Liver (tissue), 9 donors: Measurements from ENCODE around the gene ETS1. TPM values are rescaled to one million over a fixed set of nuclear protein-coding genes. Genes with fewer than 3 reads are reported as not detected.

Experiments used
- DNase-seq: peaks from one replicate; pipeline ENCODE4 v3.0.0-alpha.2; 2017; ENCODE audit warnings: low spot score
- H3K27ac ChIP-seq, 2 donors: one replicate each; pipeline ENCODE4 v1.7.0; 2013; ENCODE audit warnings: inconsistent platforms in 2 of 2, low read length in 2 of 2, control low read depth in 1 of 2, low read depth in 1 of 2, mild to moderate bottlenecking in 1 of 2
- H3K27me3 ChIP-seq, 4 donors: one replicate each; pipeline versions ENCODE4 v1.6.1 to v1.7.0; 2013; ENCODE audit warnings: low read length in 3 of 4, inconsistent platforms in 1 of 4, mild to moderate bottlenecking in 1 of 4, moderate library complexity in 1 of 4; ENCODE audit not compliant: control insufficient read depth in 4 of 4, insufficient read depth in 4 of 4
- H3K36me3 ChIP-seq, 4 donors: one replicate each; pipeline versions ENCODE4 v1.6.1 to v1.7.0; 2013; ENCODE audit warnings: low read length in 3 of 4, mild to moderate bottlenecking in 3 of 4, low read depth in 1 of 4, moderate library complexity in 1 of 4; ENCODE audit not compliant: control insufficient read depth in 4 of 4, insufficient read depth in 3 of 4
- H3K4me1 ChIP-seq, 4 donors: one replicate each; pipeline versions ENCODE4 v1.6.1 to v1.7.0; 2013; ENCODE audit warnings: low read length in 3 of 4, mild to moderate bottlenecking in 3 of 4, moderate library complexity in 1 of 4; ENCODE audit not compliant: control insufficient read depth in 4 of 4, insufficient read depth in 4 of 4
- H3K4me3 ChIP-seq, 3 donors: one replicate each; pipeline versions ENCODE4 v1.6.1 to v1.7.0; 2013; ENCODE audit warnings: low read length in 3 of 3, control low read depth in 1 of 3, low read depth in 1 of 3, mild to moderate bottlenecking in 1 of 3
- H3K9ac ChIP-seq, 2 donors: one replicate each; pipeline ENCODE4 v1.7.0; 2013; ENCODE audit warnings: low read length in 2 of 2, mild to moderate bottlenecking in 2 of 2, moderate library complexity in 2 of 2, control low read depth in 1 of 2, low read depth in 1 of 2
- H3K9me3 ChIP-seq, 4 donors: one replicate each; pipeline versions ENCODE4 v1.6.1 to v1.7.0; 2013; ENCODE audit warnings: low read length in 3 of 4; ENCODE audit not compliant: control insufficient read depth in 4 of 4
- ATF3 ChIP-seq: IDR thresholded peaks from 2 replicates; pipeline ENCODE4 v1.6.1; 2016; ENCODE audit warnings: antibody characterized with exemption
- CTCF ChIP-seq: fragments of 150-350 bp; IDR thresholded peaks from 2 replicates; pipeline ENCODE4 v1.5.1; 2017; ENCODE audit warnings: improper control_type of control experiment, low read depth, low read length; ENCODE audit not compliant: missing input control
- EGR1 ChIP-seq, 2 donors: IDR thresholded peaks; 2 replicates each; pipeline ENCODE4 v1.6.1; 2016 to 2018; ENCODE audit warnings: antibody characterized with exemption in 2 of 2, low read depth in 2 of 2
- FOXA1 ChIP-seq: IDR thresholded peaks from 2 replicates; pipeline ENCODE4 v1.6.1; 2016; ENCODE audit warnings: antibody characterized with exemption
- FOXA2 ChIP-seq: IDR thresholded peaks from 2 replicates; pipeline ENCODE4 v1.6.1; 2016; ENCODE audit warnings: antibody characterized with exemption
- HNF4A ChIP-seq, 2 donors: conservative IDR thresholded peaks; 2 replicates each; pipeline ENCODE4 v1.6.1; 2016; ENCODE audit warnings: antibody characterized with exemption in 2 of 2, mild to moderate bottlenecking in 2 of 2
- HNF4G ChIP-seq: IDR thresholded peaks from 2 replicates; pipeline ENCODE4 v1.6.1; 2016; ENCODE audit warnings: antibody characterized with exemption
- JUND ChIP-seq, 2 donors: IDR thresholded peaks; 2 replicates each; pipeline ENCODE4 v1.6.1; 2016; ENCODE audit warnings: antibody characterized with exemption in 2 of 2
- NR2F2 ChIP-seq: IDR thresholded peaks from 2 replicates; pipeline ENCODE4 v1.6.1; 2016; ENCODE audit warnings: antibody characterized with exemption
- RAD21 ChIP-seq, 2 donors: IDR thresholded peaks; 2 replicates each; pipeline ENCODE4 v1.6.1; 2016; ENCODE audit warnings: antibody characterized with exemption in 2 of 2, mild to moderate bottlenecking in 2 of 2
- RXRA ChIP-seq, 2 donors: IDR thresholded peaks; 2 replicates each; pipeline ENCODE4 v1.6.1; 2017 to 2018; ENCODE audit warnings: antibody characterized with exemption in 2 of 2, mild to moderate bottlenecking in 1 of 2
- SP1 ChIP-seq: IDR thresholded peaks from 2 replicates; pipeline ENCODE4 v1.6.1; 2018; ENCODE audit warnings: antibody characterized with exemption, mild to moderate bottlenecking
- TAF1 ChIP-seq: conservative IDR thresholded peaks from 2 replicates; pipeline ENCODE4 v1.6.1; 2016; ENCODE audit warnings: antibody characterized with exemption, mild to moderate bottlenecking
- WGBS: extraction: QIAGEN DNeasy Blood & Tissue Kit; methylation state at CpG from one replicate; pipeline ENCODE4 v1.1.7; 2013; 5-methylcytosine and 5-hydroxymethylcytosine counted together
- polyA plus RNA-seq, 2 donors: library from polyadenylated mRNA; stranded (reverse) in 1 of 2; unstranded in 1 of 2; fragments of 200-250 nt in 1 of 2; fragments of >200 nt in 1 of 2; fragmentation: Nextera tagmentation in 1 of 2; extraction: Ambion mirVana in 1 of 2; gene quantifications; one replicate each; pipeline versions ENCODE4 v1.2.1 to v1.2.3, GENCODE V29; 2013 to 2015
- total RNA-seq, 2 donors: library from RNA; depleted of rRNA; stranded (reverse); fragments of >200 nt; gene quantifications; one replicate each; pipeline ENCODE4 v1.2.3, GENCODE V29; 2014
- TF ChIP-seq, protein P1 (sequence below): IDR thresholded peaks from 2 replicates; pipeline ENCODE4 v1.6.1; 2016; ENCODE audit warnings: antibody characterized with exemption, mild to moderate bottlenecking
- TF ChIP-seq, protein P2 (sequence below): IDR thresholded peaks from 2 replicates; pipeline ENCODE4 v1.6.1; 2016; ENCODE audit warnings: antibody characterized with exemption
- TF ChIP-seq, protein P3 (sequence below): IDR thresholded peaks from 2 replicates; pipeline ENCODE4 v1.6.1; 2016; ENCODE audit warnings: antibody characterized with exemption
- donor health status: healthy.
- donor health status: healthy.
- donor health status: healthy.
- donor health status: healthy.
- donor health status: healthy.

The ETS1 gene
- total and polyA plus RNA-seq, 4 donors = 4.8 to 30.0 (median 20.3) TPM

- WGBS = 90% methylated on average over 16 of the region's 16 CpGs
- H3K4me3 ChIP-seq = no peak overlapping the region
- TF ChIP-seq HNF4G = no peak
- TF ChIP-seq NR2F2 = no peak
- TF ChIP-seq, protein P1, sequence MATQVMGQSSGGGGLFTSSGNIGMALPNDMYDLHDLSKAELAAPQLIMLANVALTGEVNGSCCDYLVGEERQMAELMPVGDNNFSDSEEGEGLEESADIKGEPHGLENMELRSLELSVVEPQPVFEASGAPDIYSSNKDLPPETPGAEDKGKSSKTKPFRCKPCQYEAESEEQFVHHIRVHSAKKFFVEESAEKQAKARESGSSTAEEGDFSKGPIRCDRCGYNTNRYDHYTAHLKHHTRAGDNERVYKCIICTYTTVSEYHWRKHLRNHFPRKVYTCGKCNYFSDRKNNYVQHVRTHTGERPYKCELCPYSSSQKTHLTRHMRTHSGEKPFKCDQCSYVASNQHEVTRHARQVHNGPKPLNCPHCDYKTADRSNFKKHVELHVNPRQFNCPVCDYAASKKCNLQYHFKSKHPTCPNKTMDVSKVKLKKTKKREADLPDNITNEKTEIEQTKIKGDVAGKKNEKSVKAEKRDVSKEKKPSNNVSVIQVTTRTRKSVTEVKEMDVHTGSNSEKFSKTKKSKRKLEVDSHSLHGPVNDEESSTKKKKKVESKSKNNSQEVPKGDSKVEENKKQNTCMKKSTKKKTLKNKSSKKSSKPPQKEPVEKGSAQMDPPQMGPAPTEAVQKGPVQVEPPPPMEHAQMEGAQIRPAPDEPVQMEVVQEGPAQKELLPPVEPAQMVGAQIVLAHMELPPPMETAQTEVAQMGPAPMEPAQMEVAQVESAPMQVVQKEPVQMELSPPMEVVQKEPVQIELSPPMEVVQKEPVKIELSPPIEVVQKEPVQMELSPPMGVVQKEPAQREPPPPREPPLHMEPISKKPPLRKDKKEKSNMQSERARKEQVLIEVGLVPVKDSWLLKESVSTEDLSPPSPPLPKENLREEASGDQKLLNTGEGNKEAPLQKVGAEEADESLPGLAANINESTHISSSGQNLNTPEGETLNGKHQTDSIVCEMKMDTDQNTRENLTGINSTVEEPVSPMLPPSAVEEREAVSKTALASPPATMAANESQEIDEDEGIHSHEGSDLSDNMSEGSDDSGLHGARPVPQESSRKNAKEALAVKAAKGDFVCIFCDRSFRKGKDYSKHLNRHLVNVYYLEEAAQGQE = no peak
- TF ChIP-seq, protein P2, sequence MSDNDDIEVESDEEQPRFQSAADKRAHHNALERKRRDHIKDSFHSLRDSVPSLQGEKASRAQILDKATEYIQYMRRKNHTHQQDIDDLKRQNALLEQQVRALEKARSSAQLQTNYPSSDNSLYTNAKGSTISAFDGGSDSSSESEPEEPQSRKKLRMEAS = no peak
- TF ChIP-seq FOXA2 = no peak
- no peak for TF ChIP-seq EGR1 (IDR thresholded peaks at IDR 0.05; ENCODE audit: low read depth in 2 of 2)
- TF ChIP-seq JUND (IDR thresholded peaks at IDR 0.05) = no peak
- no peak for TF ChIP-seq CTCF
- no peak for TF ChIP-seq SP1
- TF ChIP-seq RAD21 (IDR thresholded peaks at IDR 0.05) = no peak
- TF ChIP-seq, protein P3, sequence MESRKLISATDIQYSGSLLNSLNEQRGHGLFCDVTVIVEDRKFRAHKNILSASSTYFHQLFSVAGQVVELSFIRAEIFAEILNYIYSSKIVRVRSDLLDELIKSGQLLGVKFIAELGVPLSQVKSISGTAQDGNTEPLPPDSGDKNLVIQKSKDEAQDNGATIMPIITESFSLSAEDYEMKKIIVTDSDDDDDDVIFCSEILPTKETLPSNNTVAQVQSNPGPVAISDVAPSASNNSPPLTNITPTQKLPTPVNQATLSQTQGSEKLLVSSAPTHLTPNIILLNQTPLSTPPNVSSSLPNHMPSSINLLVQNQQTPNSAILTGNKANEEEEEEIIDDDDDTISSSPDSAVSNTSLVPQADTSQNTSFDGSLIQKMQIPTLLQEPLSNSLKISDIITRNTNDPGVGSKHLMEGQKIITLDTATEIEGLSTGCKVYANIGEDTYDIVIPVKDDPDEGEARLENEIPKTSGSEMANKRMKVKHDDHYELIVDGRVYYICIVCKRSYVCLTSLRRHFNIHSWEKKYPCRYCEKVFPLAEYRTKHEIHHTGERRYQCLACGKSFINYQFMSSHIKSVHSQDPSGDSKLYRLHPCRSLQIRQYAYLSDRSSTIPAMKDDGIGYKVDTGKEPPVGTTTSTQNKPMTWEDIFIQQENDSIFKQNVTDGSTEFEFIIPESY = no peak
- no peak for TF ChIP-seq RXRA (IDR thresholded peaks at IDR 0.05)
- TF ChIP-seq ATF3 = no peak
- no peak for TF ChIP-seq FOXA1
- TF ChIP-seq TAF1 = no peak
- no peak for TF ChIP-seq HNF4A (conservative IDR thresholded peaks at IDR 0.05)
- no peaks in the 10 kb centered on the region for H3K36me3 ChIP-seq
- H3K27me3 ChIP-seq = no peaks in the 10 kb centered on the region
- no peak overlapping the region for H3K27ac ChIP-seq
- H3K4me1 ChIP-seq = peaks cover 8 to 49% (median 43%) of the 10 kb centered on the region in 4 donors
- H3K9me3 ChIP-seq = no peaks in the 10 kb centered on the region
- DNase-seq = no peak
- no peak overlapping the region for H3K9ac ChIP-seq
Measured at GRCh38 chr11:128626913-128627665, 39.7 kb upstream of the ETS1 start.
